ENCODE measurements around the gene MRAS.
"Not testable (repeated sequence)": the region's sequence is repeated elsewhere in the genome, so short reads cannot be mapped to it uniquely, and the experiment has no call there.

Gene MRAS

DNA sequence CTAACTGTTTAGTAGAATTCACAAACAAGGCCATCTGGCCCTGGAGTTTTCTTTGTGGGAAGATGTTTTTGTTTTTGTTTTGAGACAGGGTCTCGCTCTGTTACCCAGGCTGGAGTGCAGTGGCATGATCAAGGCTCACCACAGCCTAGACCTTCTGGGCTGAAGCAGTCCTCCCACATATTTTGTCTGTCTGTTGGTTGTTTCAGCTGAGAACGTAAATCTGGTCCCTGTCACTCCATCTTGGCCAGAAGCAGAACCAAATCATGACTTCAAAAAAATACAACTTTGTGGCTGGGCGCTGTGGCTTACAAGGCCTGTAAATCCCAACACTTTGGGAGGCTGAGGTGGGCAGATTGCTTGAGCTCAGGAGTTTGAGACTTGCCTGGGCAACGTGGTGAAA is 27.1 kb downstream of the MRAS start:
- Histone ChIP-seq H3K9me3 (ENCODE audit: control insufficient read depth, low read length) (no peaks in the 10 kb centered on the region), H3K36me3 (ENCODE audit: control insufficient read depth, insufficient read depth, low read length) (no peaks in the 10 kb centered on the region), H3K4me1 (no peaks in the 10 kb centered on the region), H2AFZ (no peak overlapping the region), H3K4me2 (ENCODE audit: low read length) (no peak overlapping the region), H3K79me2 (peaks cover 2% of the 10 kb centered on the region), H3K9ac (no peak overlapping the region), H3K27me3 (ENCODE audit: control insufficient read depth, insufficient read depth, low read length) (no peaks in the 10 kb centered on the region), H3K4me3 (ENCODE audit: low read depth, low read length) (no peak overlapping the region), H3K27ac (no peak overlapping the region)
- TF ChIP-seq, protein P1, sequence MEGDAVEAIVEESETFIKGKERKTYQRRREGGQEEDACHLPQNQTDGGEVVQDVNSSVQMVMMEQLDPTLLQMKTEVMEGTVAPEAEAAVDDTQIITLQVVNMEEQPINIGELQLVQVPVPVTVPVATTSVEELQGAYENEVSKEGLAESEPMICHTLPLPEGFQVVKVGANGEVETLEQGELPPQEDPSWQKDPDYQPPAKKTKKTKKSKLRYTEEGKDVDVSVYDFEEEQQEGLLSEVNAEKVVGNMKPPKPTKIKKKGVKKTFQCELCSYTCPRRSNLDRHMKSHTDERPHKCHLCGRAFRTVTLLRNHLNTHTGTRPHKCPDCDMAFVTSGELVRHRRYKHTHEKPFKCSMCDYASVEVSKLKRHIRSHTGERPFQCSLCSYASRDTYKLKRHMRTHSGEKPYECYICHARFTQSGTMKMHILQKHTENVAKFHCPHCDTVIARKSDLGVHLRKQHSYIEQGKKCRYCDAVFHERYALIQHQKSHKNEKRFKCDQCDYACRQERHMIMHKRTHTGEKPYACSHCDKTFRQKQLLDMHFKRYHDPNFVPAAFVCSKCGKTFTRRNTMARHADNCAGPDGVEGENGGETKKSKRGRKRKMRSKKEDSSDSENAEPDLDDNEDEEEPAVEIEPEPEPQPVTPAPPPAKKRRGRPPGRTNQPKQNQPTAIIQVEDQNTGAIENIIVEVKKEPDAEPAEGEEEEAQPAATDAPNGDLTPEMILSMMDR (IDR thresholded peaks at IDR 0.05): no peak

DNA sequence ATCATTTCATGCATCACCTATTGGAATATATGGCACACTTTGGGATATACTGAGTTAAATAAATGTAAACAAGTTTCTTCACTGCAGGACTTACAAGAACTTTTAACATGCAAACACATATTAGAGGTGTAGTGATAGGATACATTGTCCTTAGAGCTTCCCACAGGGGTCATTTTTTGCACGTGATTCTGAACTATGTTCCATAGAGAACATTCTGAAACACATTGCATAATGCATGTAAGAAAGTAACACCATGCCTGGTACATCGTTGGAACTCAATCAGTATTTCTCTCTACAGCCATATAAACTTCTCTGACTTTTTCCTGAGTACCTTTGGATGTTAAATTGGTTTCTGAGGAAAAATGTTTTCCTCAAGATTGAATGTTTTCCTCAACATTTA is 28.3 kb downstream of the MRAS start:
- Histone ChIP-seq H3K27ac (no peak overlapping the region), H3K9ac (no peak overlapping the region)
- TF ChIP-seq, protein P1 (IDR thresholded peaks at IDR 0.05): no peak

DNA sequence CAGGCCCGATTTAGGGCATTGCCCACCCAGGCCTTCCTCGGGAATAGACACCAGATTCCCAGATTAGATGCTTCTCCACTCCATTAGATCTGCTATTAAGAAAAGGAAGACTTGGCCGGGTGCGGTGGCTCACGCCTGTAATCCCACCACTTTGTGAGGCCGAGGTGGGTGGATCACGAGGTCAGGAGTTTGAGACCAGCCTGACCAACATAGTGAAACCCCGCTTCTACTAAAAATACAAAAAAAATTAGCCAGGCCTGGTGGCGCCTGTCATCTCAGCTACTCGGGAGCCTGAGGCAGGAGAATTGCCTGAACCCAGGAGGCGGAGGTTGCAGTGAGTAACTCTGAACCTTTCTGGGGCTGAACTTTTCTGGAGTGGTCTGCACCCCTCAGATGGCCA is 28.8 kb downstream of the MRAS start:
- not testable (repeated sequence) for H3K4me3 ChIP-seq (ENCODE audit: low read depth, low read length); H3K4me2 ChIP-seq (ENCODE audit: low read length); H3K4me1 ChIP-seq; H2AFZ ChIP-seq; H3K9ac ChIP-seq; H3K27me3 ChIP-seq (ENCODE audit: control insufficient read depth, insufficient read depth, low read length); H3K9me3 ChIP-seq (ENCODE audit: control insufficient read depth, low read length); H3K27ac ChIP-seq; H3K79me2 ChIP-seq; H3K36me3 ChIP-seq (ENCODE audit: control insufficient read depth, insufficient read depth, low read length)

More for the DNA sequence above, 28.3 kb downstream of the MRAS start:
- Histone ChIP-seq H3K4me2 (ENCODE audit: low read length) (no peak overlapping the region), H3K79me2 (peaks cover 6% of the 10 kb centered on the region), H3K27me3 (ENCODE audit: control insufficient read depth, insufficient read depth, low read length) (no peaks in the 10 kb centered on the region), H3K36me3 (ENCODE audit: control insufficient read depth, insufficient read depth, low read length) (no peaks in the 10 kb centered on the region), H2AFZ (no peak overlapping the region), H3K4me1 (peaks cover 2% of the 10 kb centered on the region), H3K4me3 (ENCODE audit: low read depth, low read length) (no peak overlapping the region), H3K9me3 (ENCODE audit: control insufficient read depth, low read length) (no peaks in the 10 kb centered on the region)

DNA sequence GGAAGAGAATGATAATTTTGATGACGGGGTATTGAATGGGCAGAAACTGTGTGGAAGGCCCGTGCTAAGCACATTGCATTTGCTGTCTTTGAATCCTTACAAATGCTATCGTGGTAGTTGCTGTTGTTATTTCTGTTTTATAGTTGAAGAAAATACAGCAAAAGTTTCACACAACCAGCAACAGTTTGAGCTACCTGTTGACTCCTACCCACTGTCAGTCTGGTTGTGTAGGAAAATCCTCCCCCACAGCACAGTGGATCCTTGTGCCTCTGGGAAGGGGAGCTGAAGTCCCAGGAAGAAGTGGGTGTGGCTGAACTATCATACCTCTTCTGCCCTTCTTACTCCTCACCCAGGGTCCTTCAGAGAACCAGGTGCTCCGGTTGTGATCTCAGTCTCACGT is 29.4 kb downstream of the MRAS start:
- Histone ChIP-seq H3K27ac (no peak overlapping the region), H3K27me3 (ENCODE audit: control insufficient read depth, insufficient read depth, low read length) (no peaks in the 10 kb centered on the region), H3K36me3 (ENCODE audit: control insufficient read depth, insufficient read depth, low read length) (no peaks in the 10 kb centered on the region), H2AFZ (no peak overlapping the region), H3K4me3 (ENCODE audit: low read depth, low read length) (no peak overlapping the region), H3K9ac (no peak overlapping the region), H3K4me1 (peaks cover 11% of the 10 kb centered on the region), H3K9me3 (ENCODE audit: control insufficient read depth, low read length) (no peaks in the 10 kb centered on the region), H3K4me2 (ENCODE audit: low read length) (no peak overlapping the region), H3K79me2 (peaks cover 11% of the 10 kb centered on the region)
- TF ChIP-seq, protein P1 (IDR thresholded peaks at IDR 0.05): no peak

DNA sequence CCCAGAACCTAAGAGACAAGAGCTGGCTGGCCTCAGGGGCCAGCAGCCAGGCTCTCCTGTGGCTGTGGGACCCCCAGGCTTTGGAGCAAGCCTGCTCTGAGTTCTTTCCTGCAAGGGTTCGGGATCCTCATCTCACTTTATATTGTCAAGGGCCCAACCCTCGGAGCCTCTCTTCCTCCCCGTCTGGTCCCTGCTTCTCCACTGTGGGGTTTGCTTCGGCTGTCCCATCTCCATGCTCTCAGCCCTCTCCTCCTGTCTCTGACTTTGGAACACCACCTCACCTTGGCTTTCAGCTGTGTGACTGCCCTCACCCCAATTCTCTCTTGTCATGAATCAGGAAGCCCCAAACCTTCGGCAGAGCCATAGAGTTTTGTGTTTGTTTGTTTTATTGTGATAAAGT is 30.0 kb downstream of the MRAS start:
- H3K27me3 ChIP-seq (ENCODE audit: control insufficient read depth, insufficient read depth, low read length): no peaks in the 10 kb centered on the region
- H3K9ac ChIP-seq: no peak overlapping the region
- no peaks in the 10 kb centered on the region for H3K9me3 ChIP-seq (ENCODE audit: control insufficient read depth, low read length)
- H3K36me3 ChIP-seq (ENCODE audit: control insufficient read depth, insufficient read depth, low read length): no peaks in the 10 kb centered on the region
- peaks cover 11% of the 10 kb centered on the region for H3K4me1 ChIP-seq
- H3K27ac ChIP-seq: no peak overlapping the region
- peaks cover 15% of the 10 kb centered on the region for H3K79me2 ChIP-seq
- no peak overlapping the region for H3K4me3 ChIP-seq (ENCODE audit: low read depth, low read length)
- no peak overlapping the region for H2AFZ ChIP-seq
- no peak overlapping the region for H3K4me2 ChIP-seq (ENCODE audit: low read length)
- TF ChIP-seq, protein P1 (IDR thresholded peaks at IDR 0.05): no peak

Measured in parathyroid adenoma (tissue), 2 donors.